Activated naive CD4-positive, alpha-beta T cell (primary cell): ENCODE data around the gene AICDA.
"Not testable (repeated sequence)": the region's sequence is repeated elsewhere in the genome, so short reads cannot be mapped to it uniquely, and the experiment has no call there.

Experiments used
- DNase-seq, 4 experiments: peaks; one replicate each; lab custom pipeline; 2025; lab: John Stamatoyannopoulos, UW

The AICDA gene

DNA sequence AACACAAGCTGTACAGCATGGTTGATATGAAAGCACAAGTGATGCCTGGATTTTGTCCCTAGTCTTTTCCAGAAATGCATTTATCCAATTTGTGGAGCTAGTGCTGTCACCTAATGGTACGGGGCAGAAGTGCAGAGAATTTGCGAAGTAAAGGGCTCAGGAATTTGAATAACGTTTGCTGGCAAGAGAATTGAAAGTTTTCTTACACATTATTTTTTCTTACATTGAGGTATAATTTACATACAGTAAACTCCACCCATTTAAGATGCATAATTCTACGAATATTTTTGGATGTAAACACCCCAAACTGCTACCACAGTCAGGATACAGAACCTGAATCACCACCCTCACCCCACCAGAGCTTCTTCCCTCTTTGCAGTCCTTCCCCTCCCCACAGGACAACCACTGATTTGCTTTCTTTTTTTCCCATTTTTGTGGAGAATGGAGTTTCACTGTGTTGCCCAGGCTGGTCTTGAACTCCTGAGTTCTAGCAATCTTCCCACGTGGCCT, 3.5 kb downstream of the AICDA start:
- DNase-seq = no peak

- DNase-seq = no peak
These were observed 5.8 kb downstream of the AICDA start for GRCh38 chr12:8606890-8607289.

DNA sequence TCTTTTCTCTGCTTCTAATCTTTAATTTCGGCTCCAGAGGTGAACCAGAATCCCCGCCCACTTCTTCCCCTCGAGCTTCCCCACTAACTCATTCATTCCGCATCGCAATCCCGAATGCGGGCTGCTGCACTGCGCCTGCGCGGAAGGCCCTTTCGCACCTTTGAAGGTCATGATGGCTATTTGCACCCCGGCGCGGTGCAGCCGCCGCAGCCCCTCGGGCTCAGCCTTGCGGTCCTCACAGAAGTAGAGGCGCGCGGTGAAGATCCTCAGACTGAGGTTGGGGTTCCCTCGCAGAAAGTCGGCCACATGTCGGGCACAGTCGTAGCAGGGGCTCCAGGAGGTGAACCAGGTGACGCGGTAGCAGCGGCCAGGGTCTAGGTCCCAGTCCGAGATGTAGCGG, 7.6 kb downstream of the AICDA start:
- no peak for DNase-seq

- DNase-seq = no peak
These were observed 8.8 kb downstream of the AICDA start for GRCh38 chr12:8603856-8604255.

- DNase-seq = no peak
These were observed 9.4 kb downstream of the AICDA start for GRCh38 chr12:8603286-8603685.

- no peak for DNase-seq
These were observed 16.1 kb downstream of the AICDA start for GRCh38 chr12:8596561-8596960.

GRCh38 chr12:8594072-8594471, 18.6 kb downstream of the AICDA start:
- DNase-seq = no peak

GRCh38 chr12:8593246-8593645, 19.4 kb downstream of the AICDA start:
- DNase-seq = no peak

DNA sequence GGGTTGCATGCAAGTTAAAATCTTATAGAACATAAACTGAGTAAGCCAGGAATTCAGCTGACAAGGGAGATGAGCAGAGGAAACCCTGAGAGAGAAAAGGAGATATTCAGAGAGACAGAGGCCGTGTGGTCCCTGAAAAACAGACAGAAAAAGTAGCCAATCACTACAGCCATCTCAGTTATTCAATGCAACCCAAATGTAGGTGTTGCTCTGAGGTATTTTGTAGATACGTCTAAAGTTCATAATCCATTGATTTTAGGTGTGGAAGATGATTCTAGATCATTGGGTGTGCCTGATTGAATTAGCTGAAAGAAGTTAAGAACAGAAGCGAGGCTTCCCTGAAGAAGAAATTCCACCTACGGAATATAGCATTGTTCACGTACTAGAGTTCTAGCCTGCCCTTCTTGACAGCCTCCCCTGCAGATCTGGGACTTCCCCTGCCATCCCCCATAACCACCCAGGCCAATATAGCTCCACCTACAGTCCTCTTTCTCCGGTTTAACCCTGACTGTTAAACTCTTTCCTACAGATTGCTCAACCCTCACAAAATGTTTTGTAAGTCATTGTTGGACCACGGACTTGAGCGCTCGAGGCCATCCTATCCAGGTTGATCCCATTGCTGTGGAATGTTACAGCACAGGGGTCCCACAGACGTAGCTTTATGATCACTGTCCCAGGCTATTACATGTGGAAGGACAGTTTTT, 21.7 kb downstream of the AICDA start:
- DNase-seq = no peak

DNA sequence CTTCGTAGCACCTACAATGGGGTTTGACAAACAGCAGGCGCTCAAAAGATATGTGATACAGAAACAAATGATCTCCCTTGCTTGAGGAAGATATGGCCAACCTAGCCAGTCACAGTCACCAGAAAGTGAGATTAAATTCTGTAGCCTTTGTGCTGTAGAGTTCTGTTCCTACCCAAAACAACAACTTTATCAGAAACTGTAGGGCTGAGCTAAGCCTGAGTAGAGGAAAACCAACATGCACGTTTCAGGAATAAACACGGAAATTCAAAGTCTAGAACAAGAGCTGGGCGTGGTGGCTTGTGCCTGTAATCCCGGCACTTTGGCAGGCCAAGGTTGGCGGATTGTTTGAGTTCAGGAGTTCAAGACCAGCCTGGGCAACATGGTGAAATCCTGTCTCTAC, 23.0 kb downstream of the AICDA start:
- DNase-seq = no peak

DNA sequence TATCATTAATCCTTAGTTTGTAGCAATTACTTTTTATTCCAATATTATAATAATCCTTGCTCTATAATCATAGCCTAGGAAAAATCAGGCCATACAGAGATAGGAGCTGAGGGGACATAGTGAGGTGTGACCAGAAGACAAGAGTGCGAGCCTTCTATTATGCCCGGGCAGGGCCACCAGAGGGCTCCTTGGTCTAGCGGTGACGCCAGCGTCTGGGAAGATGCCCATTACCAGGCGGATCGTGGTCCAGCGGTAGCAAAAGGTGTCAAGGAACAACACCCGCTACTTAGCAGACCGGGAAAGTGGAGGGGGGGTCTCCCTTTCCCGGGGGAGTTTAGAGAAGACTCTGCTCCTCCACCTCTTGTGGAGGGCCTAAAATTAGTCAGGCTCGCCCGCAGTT, 28.2 kb downstream of the AICDA start:
- not testable (repeated sequence) for DNase-seq

DNA sequence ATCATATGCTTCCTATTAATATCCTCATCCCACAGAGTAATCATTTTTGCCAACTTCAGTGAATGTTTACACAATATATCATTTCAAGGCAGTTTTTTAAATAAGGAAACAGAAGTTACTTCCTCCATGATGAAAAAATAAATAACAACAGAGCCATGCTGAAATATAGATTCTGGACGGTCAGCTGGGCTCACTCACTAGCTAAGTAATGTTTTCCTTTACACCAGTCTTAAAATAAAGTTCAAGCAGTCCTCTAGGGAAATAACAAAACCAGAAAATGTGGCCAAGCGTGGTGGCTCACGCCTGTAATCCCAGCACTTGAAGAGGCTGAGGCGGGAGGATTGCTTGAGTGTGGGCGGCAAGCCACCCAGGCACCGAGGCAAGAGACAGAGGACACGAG, 28.7 kb downstream of the AICDA start:
- no peak for DNase-seq

GRCh38 chr12:8581098-8581784, 31.4 kb downstream of the AICDA start:
- DNase-seq = no peak

GRCh38 chr12:8577879-8578278, 34.8 kb downstream of the AICDA start:
- DNase-seq = no peak

- DNase-seq = no peak
These were observed 40.2 kb downstream of the AICDA start for GRCh38 chr12:8572507-8572906.

- DNase-seq = no peak
These were observed 46.1 kb downstream of the AICDA start for GRCh38 chr12:8566525-8566924.

DNA sequence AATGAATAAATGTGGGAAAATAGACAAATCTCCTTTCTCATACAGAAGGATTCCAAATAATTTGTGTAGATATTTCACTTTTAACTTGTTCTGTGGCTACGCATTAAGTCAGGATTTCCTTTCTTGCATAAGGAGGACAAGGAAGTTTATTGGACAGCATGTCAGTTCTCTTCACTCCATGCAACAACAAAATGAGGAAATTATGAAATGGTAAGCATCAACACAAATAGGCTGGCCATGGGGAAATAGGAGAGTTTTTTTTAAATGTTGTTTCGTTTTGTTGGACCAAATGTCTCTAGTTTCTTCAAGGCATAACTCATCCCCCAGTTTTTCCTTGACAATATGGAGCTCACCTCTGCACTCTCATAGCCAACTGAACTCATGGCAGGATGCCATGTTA, 46.6 kb downstream of the AICDA start:
- DNase-seq = not testable (repeated sequence)

GRCh38 chr12:8564656-8565055, 48.0 kb downstream of the AICDA start:
- no peak for DNase-seq

- no peak for DNase-seq
These were observed 49.3 kb downstream of the AICDA start for GRCh38 chr12:8563356-8563755.

- DNase-seq = no peak
These were observed 50.3 kb downstream of the AICDA start for GRCh38 chr12:8562310-8562709.

DNA sequence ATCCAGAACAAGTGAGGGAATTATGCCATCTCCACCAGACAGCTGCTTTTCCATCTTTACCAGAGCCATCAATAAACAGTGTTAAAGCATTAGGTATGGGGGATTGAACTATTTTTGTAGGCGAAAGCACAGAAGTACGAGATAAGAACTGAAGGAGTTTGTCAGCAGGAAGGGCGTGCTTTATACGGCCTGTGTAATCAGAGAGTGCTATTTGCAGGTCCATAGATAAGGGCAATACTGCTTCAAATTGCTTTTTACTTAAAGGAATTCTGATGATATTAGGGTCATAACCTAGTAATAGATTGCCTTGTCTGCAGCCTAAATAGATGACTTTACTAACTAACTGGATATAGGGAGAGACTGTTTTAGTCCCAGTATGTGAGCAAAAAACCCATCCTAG, 51.6 kb downstream of the AICDA start:
- DNase-seq = no peak

- no peak for DNase-seq
These were observed 53.0 kb downstream of the AICDA start for GRCh38 chr12:8559676-8560075.

- DNase-seq = no peak
These were observed 56.0 kb downstream of the AICDA start for GRCh38 chr12:8556531-8557097.
